ENCODE measurements around the gene SLC47A2.
"Not testable (repeated sequence)": the region's sequence is repeated elsewhere in the genome, so short reads cannot be mapped to it uniquely, and the experiment has no call there.

SLC47A2 gene

GRCh38 chr17:19706791-19707727, 9.3 kb downstream of the SLC47A2 start:
- DNase-seq (ENCODE audit: low read depth) = no peak

- no peak for DNase-seq (ENCODE audit: low read depth)
These were observed 10.3 kb downstream of the SLC47A2 start for GRCh38 chr17:19705771-19706770.

GRCh38 chr17:19705201-19705600, 11.2 kb downstream of the SLC47A2 start:
- no peak for DNase-seq (ENCODE audit: low read depth)

GRCh38 chr17:19703828-19704613, 12.4 kb downstream of the SLC47A2 start:
- no peak for DNase-seq (ENCODE audit: low read depth)

- DNase-seq (ENCODE audit: low read depth) = no peak
These were observed 13.1 kb downstream of the SLC47A2 start for GRCh38 chr17:19703106-19703827.

GRCh38 chr17:19702217-19702641, 14.2 kb downstream of the SLC47A2 start:
- DNase-seq (ENCODE audit: low read depth) = no peak

- no peak for DNase-seq (ENCODE audit: low read depth)
These were observed 29.8 kb downstream of the SLC47A2 start for GRCh38 chr17:19686400-19687090.

GRCh38 chr17:19684909-19685580, 31.3 kb downstream of the SLC47A2 start:
- DNase-seq (ENCODE audit: low read depth) = not testable (repeated sequence)

GRCh38 chr17:19683117-19683516, 33.3 kb downstream of the SLC47A2 start:
- no peak for DNase-seq (ENCODE audit: low read depth)

- no peak for DNase-seq (ENCODE audit: low read depth)
These were observed 37.6 kb downstream of the SLC47A2 start for GRCh38 chr17:19678581-19679453.

GRCh38 chr17:19677736-19678379, 38.5 kb downstream of the SLC47A2 start:
- no peak for DNase-seq (ENCODE audit: low read depth)

GRCh38 chr17:19676896-19677295, 39.5 kb downstream of the SLC47A2 start:
- DNase-seq (ENCODE audit: low read depth) = no peak

GRCh38 chr17:19673623-19674022, 42.8 kb downstream of the SLC47A2 start:
- DNase-seq (ENCODE audit: low read depth) = no peak

GRCh38 chr17:19672009-19672750, 44.2 kb downstream of the SLC47A2 start:
- DNase-seq (ENCODE audit: low read depth) = no peak

GRCh38 chr17:19671433-19671832, 45.0 kb downstream of the SLC47A2 start:
- no peak for DNase-seq (ENCODE audit: low read depth)

- no peak for DNase-seq (ENCODE audit: low read depth)
These were observed 45.5 kb downstream of the SLC47A2 start for GRCh38 chr17:19670908-19671307.

- not testable (repeated sequence) for DNase-seq (ENCODE audit: low read depth)
These were observed 46.7 kb downstream of the SLC47A2 start for GRCh38 chr17:19669680-19670079.

GRCh38 chr17:19664821-19665181, 51.6 kb downstream of the SLC47A2 start:
- DNase-seq (ENCODE audit: low read depth) = no peak

All from activated T-cell treated with anti-CD3 and anti-CD28 coated beads for 24 hours (primary cell).